SK-N-SH (cell line): ENCODE measurements around the gene CCDC106. TPM values are rescaled to one million over a fixed set of nuclear protein-coding genes. Genes with fewer than 3 reads are reported as not detected.
A peak's percentile ranks its signal among the peaks of the same experiment; 100 is the strongest.

Source experiments
- CTCF ChIA-PET: fragments of 300-600, 350-600 bp; formaldehyde crosslinking; extraction: SDS; loops from one replicate; lab custom pipeline; 2021; lab: Yijun Ruan, JAX
- POLR2A ChIA-PET: fragments of 350-600 bp; sonication (Branson Sonifier 250); formaldehyde crosslinking; extraction: SDS; loops from one replicate; lab custom pipeline; 2020; ENCODE audit warnings: antibody characterized with exemption, inconsistent platforms; lab: Yijun Ruan, JAX
- DNase-seq: peaks from one replicate; pipeline ENCODE4 v3.0.0; 2012
- H2AFZ ChIP-seq: fragments of 200-600 bp; sonication (generic); 2 replicates; pipeline ENCODE4 v1.8.1; 2016; ENCODE audit warnings: antibody characterized with exemption, mild to moderate bottlenecking, low read depth
- H3F3A ChIP-seq: fragments of 200-600 bp; sonication (generic); replicated peaks from 2 replicates; pipeline ENCODE3; 2016; ENCODE audit warnings: antibody characterized with exemption, mild to moderate bottlenecking; ENCODE audit not compliant: insufficient read depth
- H3K27ac ChIP-seq, 2 experiments: fragments of 200-500 bp in 1 of 2; fragments of 200-600 bp in 1 of 2; sonication (Bioruptor generic) in 1 of 2; sonication (generic), shearing (Covaris generic) in 1 of 2; 2 replicates each; pipeline versions ENCODE4 v1.5.1 to v1.6.1; 2014 to 2016; ENCODE audit warnings: low read depth in 2 of 2, inconsistent platforms in 1 of 2, low read length in 1 of 2, mild to moderate bottlenecking in 1 of 2, mixed read lengths in 1 of 2
- H3K27me3 ChIP-seq: fragments of 200-600 bp; sonication (generic), shearing (Covaris generic); 2 replicates; pipeline ENCODE4 v1.6.1; 2016; ENCODE audit warnings: mixed run types; ENCODE audit not compliant: insufficient read depth
- H3K36me3 ChIP-seq, 2 experiments: fragments of 200-500 bp in 1 of 2; fragments of 200-600 bp in 1 of 2; sonication (Bioruptor generic) in 1 of 2; sonication (generic) in 1 of 2; replicated peaks in 1 of 2; 2 replicates each; pipeline versions ENCODE3 to v1.5.1; 2014 to 2016; ENCODE audit warnings: low read length in 1 of 2, mild to moderate bottlenecking in 1 of 2; ENCODE audit not compliant: insufficient read depth in 2 of 2, control insufficient read depth in 1 of 2
- H3K4me1 ChIP-seq, 2 experiments: fragments of 200-500 bp in 1 of 2; fragments of 200-600 bp in 1 of 2; sonication (Bioruptor generic) in 1 of 2; sonication (generic), shearing (Covaris generic) in 1 of 2; 2 replicates each; pipeline versions ENCODE4 v1.5.1 to v1.6.1; 2014 to 2016; ENCODE audit warnings: low read depth in 1 of 2, low read length in 1 of 2, mixed run types in 1 of 2; ENCODE audit not compliant: insufficient read depth in 2 of 2, control insufficient read depth in 1 of 2
- H3K4me2 ChIP-seq: fragments of 200-600 bp; sonication (generic), shearing (Covaris generic); 2 replicates; pipeline ENCODE4 v1.6.1; 2017; ENCODE audit warnings: mixed run types
- H3K4me3 ChIP-seq, 2 experiments: fragments of 200-500 bp in 1 of 2; fragments of 200-600 bp in 1 of 2; sonication (Bioruptor generic) in 1 of 2; sonication (generic), shearing (Covaris generic) in 1 of 2; 2 replicates each; pipeline versions ENCODE4 v1.5.1 to v1.8.1; 2014 to 2016; ENCODE audit warnings: low read depth in 2 of 2, inconsistent platforms in 1 of 2, low read length in 1 of 2, mild to moderate bottlenecking in 1 of 2, mixed read lengths in 1 of 2, moderate library complexity in 1 of 2
- H3K79me2 ChIP-seq: fragments of 200-600 bp; sonication (generic); 2 replicates; pipeline ENCODE4 v1.8.1; 2017; ENCODE audit warnings: mild to moderate bottlenecking; ENCODE audit not compliant: insufficient read depth
- H3K9ac ChIP-seq: fragments of 200-600 bp; sonication (generic); 2 replicates; pipeline ENCODE4 v1.6.1; 2017; ENCODE audit warnings: mixed run types
- H3K9me2 ChIP-seq: fragments of 200-600 bp; sonication (generic); 2 replicates; pipeline ENCODE4 v1.6.1; 2017; ENCODE audit warnings: mixed run types
- H3K9me3 ChIP-seq: fragments of 200-600 bp; sonication (generic); 2 replicates; pipeline ENCODE4 v1.6.1; 2017; ENCODE audit warnings: mixed run types, mild to moderate bottlenecking, moderate library complexity
- H4K20me1 ChIP-seq: fragments of 200-600 bp; sonication (generic); 2 replicates; pipeline ENCODE4 v1.6.1; 2017; ENCODE audit warnings: mild to moderate bottlenecking, mixed run types; ENCODE audit not compliant: insufficient read depth
- CHD2 ChIP-seq: fragments of 150-350 bp; IDR thresholded peaks from 2 replicates; pipeline ENCODE4 v1.6.1; 2018; ENCODE audit warnings: low read length; ENCODE audit not compliant: partially characterized antibody
- EZH2phosphoT487 ChIP-seq: fragments of 200-600 bp; sonication (generic); IDR thresholded peaks from 2 replicates; pipeline ENCODE4 v1.6.1; 2017; ENCODE audit warnings: low read depth, mixed run types, mild to moderate bottlenecking, antibody characterized with exemption, moderate library complexity, borderline replicate concordance
- GATA2 ChIP-seq: sonication (generic); formaldehyde crosslinking; IDR thresholded peaks from 2 replicates; pipeline ENCODE4 v1.5.0; 2020; ENCODE audit warnings: mild to moderate bottlenecking, missing genetic modification reagents
- MEF2A ChIP-seq: IDR thresholded peaks from 2 replicates; pipeline ENCODE4 v1.4.0; 2012; ENCODE audit warnings: low read depth, borderline replicate concordance
- NFIC ChIP-seq: IDR thresholded peaks from 2 replicates; pipeline ENCODE4 v1.4.0; 2012; ENCODE audit warnings: borderline replicate concordance
- SIN3A ChIP-seq: IDR thresholded peaks from 2 replicates; pipeline ENCODE4 v1.6.1; 2012; ENCODE audit warnings: low read depth, mild to moderate bottlenecking, low read length, moderate library complexity, borderline replicate concordance
- TAF1 ChIP-seq: IDR thresholded peaks from 2 replicates; pipeline ENCODE4 v1.6.1; 2012; ENCODE audit warnings: low read depth, mild to moderate bottlenecking, low read length, moderate library complexity, borderline replicate concordance
- TCF12 ChIP-seq: IDR thresholded peaks from 2 replicates; pipeline ENCODE4 v1.4.0; 2012
- TEAD4 ChIP-seq: IDR thresholded peaks from 2 replicates; pipeline ENCODE4 v1.4.0; 2012; ENCODE audit warnings: mild to moderate bottlenecking, borderline replicate concordance; ENCODE audit not compliant: insufficient read depth
- WGBS: methylation state at CpG from one replicate; pipeline ENCODE4 v1.1.6; 2017; ENCODE audit warnings: low lambda C conversion rate; 5-methylcytosine and 5-hydroxymethylcytosine counted together
- polyA plus RNA-seq, 3 experiments: library from polyadenylated mRNA; depleted of rRNA; stranded (reverse); fragments of >200 nt; gene quantifications; 2 replicates each; pipeline ENCODE4 v1.2.3, GENCODE V29; 2012
- TF ChIP-seq, protein P1 (sequence below): IDR thresholded peaks from 2 replicates; pipeline ENCODE4 v1.4.0; 2012; ENCODE audit warnings: low read depth

Gene CCDC106
- polyA plus RNA-seq, 1 of the 3 experiments (the other 2 are of a cell fraction): 27.1 TPM

DNA sequence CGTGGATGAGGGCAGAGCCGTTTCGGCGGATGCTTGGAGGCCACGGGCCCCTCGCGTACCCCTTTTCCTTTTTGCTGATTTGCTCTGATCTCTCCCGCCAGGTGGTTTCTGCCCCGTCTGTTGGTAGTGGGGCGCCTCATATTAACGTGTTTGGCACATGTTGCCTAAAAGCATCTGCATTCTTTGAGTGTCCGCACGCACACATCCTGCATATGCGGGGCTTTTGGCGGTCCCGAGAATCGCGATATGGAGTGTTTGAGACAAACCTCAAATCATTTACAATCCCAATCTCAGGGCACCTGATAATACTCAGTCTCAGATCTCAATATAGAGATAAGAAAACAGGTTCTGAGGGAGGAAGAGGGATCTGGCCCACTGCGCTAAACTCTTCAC, 7.6 kb downstream of the CCDC106 start:
- H3K9ac ChIP-seq: peak overlapping the region; percentile 99
- WGBS: under 1% methylated on average over 19 of the region's 19 CpGs
- H3K9me2 ChIP-seq: no peaks in the 10 kb centered on the region
- TF ChIP-seq NFIC (no peak), GATA2 (CRISPR knock-in tag) (0 out of 2 replicates have a peak, but pooled peaks have one; percentile 18), SIN3A (0 out of 2 replicates have a peak, but pooled peaks have one; percentile 62)
- TF ChIP-seq, all 33 proteins: peak for 2
- DNase-seq: no peak
- Histone ChIP-seq H3K27ac (peak overlapping the region; percentile 99), H3K27me3 (no peaks in the 10 kb centered on the region), H3K79me2 (peaks cover 57% of the 10 kb centered on the region), H3K36me3 (peaks cover 20 to 34% of the 10 kb centered on the region in 2 experiments), H3K9me3 (no peaks in the 10 kb centered on the region), H3K4me2 (peak overlapping the region; percentile 99), H3K4me3 (peak overlapping the region; percentile 92 to 96), H3K4me1 (peaks cover 14 to 27% of the 10 kb centered on the region in 2 experiments; a peak in 3 of 4 replicates), H3F3A (peaks cover 5% of the 10 kb centered on the region), H2AFZ (no peak overlapping the region), H4K20me1 (peaks cover 53% of the 10 kb centered on the region)
- CTCF ChIA-PET: interaction anchor here (2.1 to 4.7 kb wide), 3 partner anchors 16 to 23 kb away, joined by 8 to 34 read pairs (median 20); no protein-coding TSS in a partner anchor
- POLR2A ChIA-PET: no interaction called here

DNA sequence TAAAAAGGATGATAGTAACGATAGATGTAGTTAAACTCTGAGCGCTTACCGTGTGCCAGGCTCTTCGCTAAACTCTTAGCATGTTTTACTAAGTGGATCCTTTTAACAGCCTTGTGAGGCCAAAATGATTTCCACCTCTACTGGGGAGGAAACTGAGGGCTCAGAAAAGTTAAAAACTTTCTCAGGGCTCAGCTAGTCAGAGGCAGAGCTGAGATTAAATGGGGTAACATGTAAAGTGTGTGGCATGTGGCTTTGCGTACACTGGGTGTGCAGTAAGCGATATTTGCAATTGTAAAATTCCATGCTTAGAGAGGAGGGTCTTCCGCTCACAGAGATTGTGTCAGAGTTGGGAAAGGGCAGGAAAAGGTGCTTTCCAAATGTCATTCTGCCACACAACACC, 8.5 kb downstream of the CCDC106 start:
- peak overlapping the region; percentile 99 for H3K4me2 ChIP-seq
- TF ChIP-seq, protein P1, sequence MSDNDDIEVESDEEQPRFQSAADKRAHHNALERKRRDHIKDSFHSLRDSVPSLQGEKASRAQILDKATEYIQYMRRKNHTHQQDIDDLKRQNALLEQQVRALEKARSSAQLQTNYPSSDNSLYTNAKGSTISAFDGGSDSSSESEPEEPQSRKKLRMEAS: 0 out of 2 replicates have a peak, but pooled peaks have one; percentile 12
- no peak for TF ChIP-seq MEF2A
- no peaks in the 10 kb centered on the region for H3K27me3 ChIP-seq
- H4K20me1 ChIP-seq: peaks cover 59% of the 10 kb centered on the region
- peaks cover 5% of the 10 kb centered on the region for H3F3A ChIP-seq
- 34% methylated on average over 7 of the region's 7 CpGs for WGBS
- no peaks in the 10 kb centered on the region for H3K9me3 ChIP-seq
- peak overlapping the region; percentile 99; a peak in 3 of 4 replicates for H3K27ac ChIP-seq
- no peak for DNase-seq
- peaks cover 20 to 32% of the 10 kb centered on the region in 2 experiments for H3K36me3 ChIP-seq
- no peak overlapping the region for H2AFZ ChIP-seq
- no peaks in the 10 kb centered on the region for H3K9me2 ChIP-seq
- H3K9ac ChIP-seq: peak overlapping the region; percentile 99
- POLR2A ChIA-PET: no interaction called here
- peaks cover 14 to 27% of the 10 kb centered on the region in 2 experiments; a peak in 3 of 4 replicates for H3K4me1 ChIP-seq
- H3K4me3 ChIP-seq: peak overlapping the region; percentile 92 to 96
- CTCF ChIA-PET: interaction anchor here (1.0 to 4.7 kb wide), 4 partner anchors 13 to 24 kb away, joined by 4 to 34 read pairs (median 14); no protein-coding TSS in a partner anchor
- peaks cover 66% of the 10 kb centered on the region for H3K79me2 ChIP-seq

DNA sequence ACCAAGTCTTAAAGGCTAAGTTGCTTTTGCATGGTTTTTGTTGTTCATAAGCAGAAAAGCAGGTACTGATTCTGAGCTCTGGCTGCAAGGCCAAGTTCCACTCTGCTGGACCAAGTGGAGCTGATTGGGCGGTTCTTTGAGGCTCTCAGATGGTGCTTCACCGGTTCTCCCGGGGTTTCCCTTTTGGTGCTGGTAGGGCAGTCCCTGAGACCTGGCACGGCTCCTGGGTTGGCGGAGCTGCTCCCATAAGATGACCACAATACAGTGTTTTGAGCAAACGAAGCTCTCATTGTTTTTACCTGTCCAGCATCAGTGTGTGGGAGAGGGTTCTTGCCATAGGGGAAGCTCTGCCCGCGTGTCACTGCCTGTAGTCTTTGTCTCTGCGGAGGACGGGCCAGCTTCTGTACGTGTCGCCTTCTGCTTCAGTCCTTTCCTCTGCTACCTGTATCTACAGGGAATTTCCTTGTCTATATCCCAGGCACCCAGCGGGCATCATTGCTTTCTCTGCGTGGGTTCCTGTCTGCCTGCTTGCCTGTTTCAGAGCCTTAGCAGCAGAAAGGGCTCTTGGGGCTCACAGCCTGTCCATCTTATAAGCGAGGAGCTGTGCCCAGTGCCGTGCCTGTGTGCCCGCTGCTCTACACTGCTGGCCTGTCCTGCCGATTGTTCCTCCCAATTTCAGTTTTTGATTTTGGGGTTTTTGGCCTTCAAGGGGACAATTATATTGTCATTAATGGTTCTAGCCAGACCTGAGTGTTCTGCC, 9.2 kb downstream of the CCDC106 start:
- Histone ChIP-seq H3K79me2 (peaks cover 71% of the 10 kb centered on the region), H3K9ac (peak overlapping the region; percentile 99), H3K9me2 (no peaks in the 10 kb centered on the region), H3K9me3 (no peaks in the 10 kb centered on the region), H3K27ac (peak overlapping the region; percentile 10 to 99; a peak in 2 of 4 replicates), H3K4me2 (peak overlapping the region; percentile 99), H4K20me1 (peaks cover 59% of the 10 kb centered on the region), H3K27me3 (no peaks in the 10 kb centered on the region), H3K4me3 (peak overlapping the region; percentile 92 to 96), H3F3A (peaks cover 5% of the 10 kb centered on the region), H2AFZ (no peak overlapping the region), H3K36me3 (peaks cover 20 to 36% of the 10 kb centered on the region in 2 experiments), H3K4me1 (peaks cover 14 to 27% of the 10 kb centered on the region in 2 experiments; a peak in 3 of 4 replicates)
- ChIA-PET POLR2A (interaction anchor here (0.9 kb wide), 1 partner anchor 14 kb away, joined by 3 read pairs; no protein-coding TSS in a partner anchor), CTCF (interaction anchor here (1.0 to 4.7 kb wide), 4 partner anchors 12 to 24 kb away, joined by 4 to 34 read pairs (median 14); no protein-coding TSS in a partner anchor)
- DNase-seq: no peak
- TF ChIP-seq EZH2phosphoT487 (no peak), CHD2 (no peak), TCF12 (no peak), TEAD4 (no peak), TAF1 (no peak), GATA2 (CRISPR knock-in tag) (no peak)
- WGBS: 26% methylated on average over 11 of the region's 18 CpGs
